Left cardiac atrium (tissue), 4 donors: ENCODE measurements around the gene LRRFIP2. TPM values are rescaled to one million over a fixed set of nuclear protein-coding genes. Genes with fewer than 3 reads are reported as not detected.
"Not testable (repeated sequence)": the region's sequence is repeated elsewhere in the genome, so short reads cannot be mapped to it uniquely, and the experiment has no call there.

ENCODE experiments used
- ATAC-seq, 2 donors: fragments of 200-7000 bp; cut with Tn5 transposase; one replicate each; pipeline ENCODE4 v1.9.1; 2020; ENCODE audit warnings: mild to moderate bottlenecking in 2 of 2, moderate library complexity in 2 of 2
- DNase-seq: peaks from one replicate; pipeline ENCODE4 v3.0.0-alpha.2; 2020
- intact Hi-C, 2 donors: fragments of 100-400 bp; cut with DNase I; formaldehyde crosslinking; loops; one replicate each; pipeline versions ENCODE4 v1.14.1 to v1.15.1; 2022 to 2023
- total RNA-seq, 2 donors: library from RNA; stranded (reverse); fragmentation: NEBNext Ultra II Directional; extraction: Animal tissue kit (Norgen Biotek cat#: 25700); gene quantifications; one replicate each; pipeline ENCODE4 v1.2.1, GENCODE V29; 2021
- donor health status: DM: no; HTN: yes; CAD: no.
- donor health status: DM: no; HTN: yes; CAD: no; lungs with severe emphysema.
- donor health status: DM: yes; HTN: yes; CAD: no.
- donor health status: Dilated cardiomyopathy.

The LRRFIP2 gene
- total RNA-seq, 2 donors from 2014 or later: 107 to 116 TPM

GRCh38 chr3:37149257-37149656 lies 25.1 kb downstream of the LRRFIP2 start:
- intact Hi-C loops: no loop called here
- DNase-seq (peak; percentile 28), ATAC-seq (no peak)

GRCh38 chr3:37148208-37148607 lies 26.2 kb downstream of the LRRFIP2 start:
- ATAC-seq: no peak
- DNase-seq: no peak
- intact Hi-C loops: no loop called here

- ATAC-seq (no peak), DNase-seq (no peak)
- intact Hi-C loops: no loop called here
Observed at GRCh38 chr3:37147666-37148065, 26.7 kb downstream of the LRRFIP2 start.

- ATAC-seq, DNase-seq, intact Hi-C loops: not testable (repeated sequence)
Observed at GRCh38 chr3:37146927-37147326, 27.5 kb downstream of the LRRFIP2 start.

GRCh38 chr3:37145611-37146010 lies 28.8 kb downstream of the LRRFIP2 start:
- intact Hi-C loops: no loop called here
- ATAC-seq (peak; percentile 57 to 69), DNase-seq (no peak)

- ATAC-seq: peak in 1 of 2 donors; percentile 28
- intact Hi-C loops: no loop called here
Observed at GRCh38 chr3:37144806-37145205, 29.6 kb downstream of the LRRFIP2 start.

GRCh38 chr3:37143821-37144220 lies 30.6 kb downstream of the LRRFIP2 start:
- intact Hi-C loops: no loop called here
- ATAC-seq (no peak), DNase-seq (no peak)

More at GRCh38 chr3:37144806-37145205, 29.6 kb downstream of the LRRFIP2 start:
- DNase-seq: no peak

GRCh38 chr3:37141676-37142075 lies 32.7 kb downstream of the LRRFIP2 start:
- intact Hi-C loops: no loop called here
- ATAC-seq: no peak
- DNase-seq: no peak

- intact Hi-C loops: no loop called here
- no peak for ATAC-seq
- DNase-seq: no peak
Observed at GRCh38 chr3:37140899-37141541, 33.4 kb downstream of the LRRFIP2 start.

- ATAC-seq: peak; percentile 81 to 87
- intact Hi-C loops: no loop called here
Observed at GRCh38 chr3:37139567-37140052, 34.8 kb downstream of the LRRFIP2 start.

GRCh38 chr3:37138816-37139215 lies 35.6 kb downstream of the LRRFIP2 start:
- DNase-seq (no peak), ATAC-seq (no peak)
- intact Hi-C loops: no loop called here

More at GRCh38 chr3:37139567-37140052, 34.8 kb downstream of the LRRFIP2 start:
- DNase-seq: no peak

- intact Hi-C loops: no loop called here
- DNase-seq (no peak), ATAC-seq (no peak)
Observed at GRCh38 chr3:37137516-37137915, 36.9 kb downstream of the LRRFIP2 start.

GRCh38 chr3:37136067-37136466 lies 38.3 kb downstream of the LRRFIP2 start:
- DNase-seq (no peak), ATAC-seq (no peak)
- intact Hi-C loops: no loop called here

GRCh38 chr3:37135561-37135960 lies 38.8 kb downstream of the LRRFIP2 start:
- DNase-seq: no peak
- intact Hi-C loops: no loop called here
- ATAC-seq: no peak

GRCh38 chr3:37132334-37132733 lies 42.0 kb downstream of the LRRFIP2 start:
- no peak for DNase-seq
- ATAC-seq: no peak
- intact Hi-C loops: no loop called here

GRCh38 chr3:37131860-37132144 lies 42.6 kb downstream of the LRRFIP2 start:
- no peak for ATAC-seq
- intact Hi-C loops: no loop called here
- DNase-seq: no peak

- no peak for DNase-seq
- intact Hi-C loops: no loop called here
- ATAC-seq: peak in 1 of 2 donors; percentile 23
Observed at GRCh38 chr3:37130984-37131859, 43.2 kb downstream of the LRRFIP2 start.

- ATAC-seq (no peak), DNase-seq (no peak)
- intact Hi-C loops: no loop called here
Observed at GRCh38 chr3:37130448-37130847, 43.9 kb downstream of the LRRFIP2 start.

GRCh38 chr3:37129871-37130270 lies 44.5 kb downstream of the LRRFIP2 start:
- no peak for DNase-seq
- ATAC-seq: no peak
- intact Hi-C loops: no loop called here

- intact Hi-C loops: no loop called here
- no peak for ATAC-seq
- no peak for DNase-seq
Observed at GRCh38 chr3:37127340-37127739, 47.0 kb downstream of the LRRFIP2 start.

- intact Hi-C loops: no loop called here
- ATAC-seq: no peak
- no peak for DNase-seq
Observed at GRCh38 chr3:37126856-37127255, 47.5 kb downstream of the LRRFIP2 start.
